Bronchial epithelial cell (primary cell): ENCODE measurements around the gene FAM131C. TPM values are rescaled to one million over a fixed set of nuclear protein-coding genes. Genes with fewer than 3 reads are reported as not detected.

Experiments used
- DNase-seq: peaks from one replicate; pipeline ENCODE4 v3.0.0-alpha.2; 2010; ENCODE audit warnings: low read depth
- FAIRE-seq: peaks from 2 replicates; lab custom pipeline; 2011; peaks lifted over from hg19 to GRCh38; lab: Jason Lieb, UNC
- H3K27me3 ChIP-seq: 2 replicates; pipeline ENCODE4 v1.5.1; 2011; ENCODE audit warnings: low read length; ENCODE audit not compliant: control insufficient read depth, insufficient read depth
- H3K36me3 ChIP-seq: 2 replicates; pipeline ENCODE4 v1.5.1; 2011; ENCODE audit warnings: low read length; ENCODE audit not compliant: control insufficient read depth, insufficient read depth
- H3K4me3 ChIP-seq: 2 replicates; pipeline ENCODE4 v1.5.1; 2011; ENCODE audit warnings: mild to moderate bottlenecking, low read depth, low read length, control low read depth
- CTCF ChIP-seq: IDR thresholded peaks from 2 replicates; pipeline ENCODE4 v1.5.1; 2011; ENCODE audit warnings: mild to moderate bottlenecking, moderate library complexity, low read length, control low read depth, inconsistent platforms; ENCODE audit not compliant: insufficient read depth, severe bottlenecking
- total RNA-seq: library from RNA; depleted of rRNA; stranded (reverse); fragments of >200 nt; gene quantifications from 2 replicates; pipeline ENCODE4 v1.2.1, GENCODE V29; 2014

The FAM131C gene
- total RNA-seq, 1 donor from 2014 or later = 0.53 TPM

GRCh38 chr1:16068356-16069270 lies 4.8 kb downstream of the FAM131C start:
- no peak for TF ChIP-seq CTCF
- H3K27me3 ChIP-seq = no peaks in the 10 kb centered on the region
- FAIRE-seq (peak; percentile 76), DNase-seq (no peak)
- H3K4me3 ChIP-seq = no peak overlapping the region
- no peaks in the 10 kb centered on the region for H3K36me3 ChIP-seq

- Histone ChIP-seq H3K27me3 (no peaks in the 10 kb centered on the region), H3K4me3 (no peak overlapping the region), H3K36me3 (no peaks in the 10 kb centered on the region)
- DNase-seq (no peak), FAIRE-seq (no peak)
- TF ChIP-seq CTCF = no peak
Observed at GRCh38 chr1:16067933-16068332, 5.5 kb downstream of the FAM131C start.

- Histone ChIP-seq H3K36me3 (no peaks in the 10 kb centered on the region), H3K4me3 (no peak overlapping the region), H3K27me3 (no peaks in the 10 kb centered on the region)
- no peak for FAIRE-seq
- DNase-seq = peak; percentile 57
- TF ChIP-seq CTCF = no peak
Observed at GRCh38 chr1:16067127-16067768, 6.2 kb downstream of the FAM131C start.

- Histone ChIP-seq H3K4me3 (no peak overlapping the region), H3K27me3 (no peaks in the 10 kb centered on the region), H3K36me3 (no peaks in the 10 kb centered on the region)
- DNase-seq (no peak), FAIRE-seq (no peak)
- no peak for TF ChIP-seq CTCF
Observed at GRCh38 chr1:16066245-16066644, 7.2 kb downstream of the FAM131C start.

- no peak for TF ChIP-seq CTCF
- Histone ChIP-seq H3K36me3 (no peaks in the 10 kb centered on the region), H3K4me3 (no peak overlapping the region), H3K27me3 (no peaks in the 10 kb centered on the region)
- FAIRE-seq (no peak), DNase-seq (no peak)
Observed at GRCh38 chr1:16065269-16065576, 8.2 kb downstream of the FAM131C start.
